ENCODE measurements around the gene CD63. TPM values are rescaled to one million over a fixed set of nuclear protein-coding genes. Genes with fewer than 3 reads are reported as not detected.

Gene CD63
- total and polyA plus RNA-seq, 9 of the 15 experiments (the other 6 are each of a cell fraction or from before 2014, with no cell fraction given) = 313 to 735 (median 433) TPM

DNA sequence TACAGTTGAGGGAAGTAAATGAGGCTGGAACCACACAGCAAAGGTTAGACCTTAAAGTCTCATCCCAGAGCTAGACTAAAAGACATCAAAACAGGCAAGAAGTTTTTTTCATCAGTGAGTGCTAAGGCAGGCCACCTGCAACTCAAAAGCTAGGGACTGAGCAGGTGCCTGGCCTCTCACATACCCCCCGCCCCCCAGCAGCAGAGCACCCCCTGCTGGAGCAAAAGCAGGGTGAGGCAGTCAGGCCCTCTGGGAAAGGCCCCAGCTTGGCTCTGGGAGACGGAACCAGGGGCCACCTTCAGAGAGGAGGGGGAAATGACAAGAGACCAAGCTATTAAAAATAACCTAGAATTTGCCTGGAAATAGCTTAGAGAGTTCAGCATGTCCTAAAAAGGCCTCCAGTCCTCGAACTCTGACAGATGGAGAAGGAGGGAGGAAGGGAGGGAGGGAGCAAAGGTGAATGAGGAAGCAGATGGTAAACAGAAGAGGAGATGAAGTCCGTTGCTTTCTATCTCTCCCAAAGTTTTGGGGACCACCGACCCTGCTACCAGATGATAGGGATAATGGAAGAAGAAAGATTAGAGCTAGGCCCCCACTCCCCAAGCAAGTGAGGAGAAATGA is 22.9 kb downstream of the CD63 start (continued):
- TF ChIP-seq, protein P1, sequence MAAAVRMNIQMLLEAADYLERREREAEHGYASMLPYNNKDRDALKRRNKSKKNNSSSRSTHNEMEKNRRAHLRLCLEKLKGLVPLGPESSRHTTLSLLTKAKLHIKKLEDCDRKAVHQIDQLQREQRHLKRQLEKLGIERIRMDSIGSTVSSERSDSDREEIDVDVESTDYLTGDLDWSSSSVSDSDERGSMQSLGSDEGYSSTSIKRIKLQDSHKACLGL (CRISPR knock-in tag; IDR thresholded peaks at IDR 0.05; ENCODE audit: borderline replicate concordance, poor library complexity, severe bottlenecking) = no peak
- TF ChIP-seq NFATC3 (IDR thresholded peaks at IDR 0.05) = no peak
- no peak for TF ChIP-seq YBX1 (IDR thresholded peaks at IDR 0.05)
- no peak for TF ChIP-seq ZNF583 (CRISPR knock-in tag; IDR thresholded peaks at IDR 0.05)
- no peak for TF ChIP-seq RFX7 (CRISPR knock-in tag; IDR thresholded peaks at IDR 0.05)
- TF ChIP-seq GTF2F1 (IDR thresholded peaks at IDR 0.05; ENCODE audit: low read depth, low read length) = no peak
- no peak for TF ChIP-seq MEIS2 (IDR thresholded peaks at IDR 0.05; ENCODE audit: partially characterized antibody)
- TF ChIP-seq ATF7 (IDR thresholded peaks at IDR 0.05) = no peak
- TF ChIP-seq ELF1 (tag; IDR thresholded peaks at IDR 0.05) = no peak
- TF ChIP-seq, protein P2, sequence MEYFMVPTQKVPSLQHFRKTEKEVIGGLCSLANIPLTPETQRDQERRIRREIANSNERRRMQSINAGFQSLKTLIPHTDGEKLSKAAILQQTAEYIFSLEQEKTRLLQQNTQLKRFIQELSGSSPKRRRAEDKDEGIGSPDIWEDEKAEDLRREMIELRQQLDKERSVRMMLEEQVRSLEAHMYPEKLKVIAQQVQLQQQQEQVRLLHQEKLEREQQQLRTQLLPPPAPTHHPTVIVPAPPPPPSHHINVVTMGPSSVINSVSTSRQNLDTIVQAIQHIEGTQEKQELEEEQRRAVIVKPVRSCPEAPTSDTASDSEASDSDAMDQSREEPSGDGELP (CRISPR knock-in tag; IDR thresholded peaks at IDR 0.05; ENCODE audit: borderline replicate concordance) = peak; percentile 40; the same call in 1 of the 2 replicates
- TF ChIP-seq, protein P3, sequence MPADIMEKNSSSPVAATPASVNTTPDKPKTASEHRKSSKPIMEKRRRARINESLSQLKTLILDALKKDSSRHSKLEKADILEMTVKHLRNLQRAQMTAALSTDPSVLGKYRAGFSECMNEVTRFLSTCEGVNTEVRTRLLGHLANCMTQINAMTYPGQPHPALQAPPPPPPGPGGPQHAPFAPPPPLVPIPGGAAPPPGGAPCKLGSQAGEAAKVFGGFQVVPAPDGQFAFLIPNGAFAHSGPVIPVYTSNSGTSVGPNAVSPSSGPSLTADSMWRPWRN (IDR thresholded peaks at IDR 0.05; ENCODE audit: low read depth) = no peak
- no peak for TF ChIP-seq HCFC1 (IDR thresholded peaks at IDR 0.05; ENCODE audit: low read depth, low read length)
- TF ChIP-seq, protein P4, sequence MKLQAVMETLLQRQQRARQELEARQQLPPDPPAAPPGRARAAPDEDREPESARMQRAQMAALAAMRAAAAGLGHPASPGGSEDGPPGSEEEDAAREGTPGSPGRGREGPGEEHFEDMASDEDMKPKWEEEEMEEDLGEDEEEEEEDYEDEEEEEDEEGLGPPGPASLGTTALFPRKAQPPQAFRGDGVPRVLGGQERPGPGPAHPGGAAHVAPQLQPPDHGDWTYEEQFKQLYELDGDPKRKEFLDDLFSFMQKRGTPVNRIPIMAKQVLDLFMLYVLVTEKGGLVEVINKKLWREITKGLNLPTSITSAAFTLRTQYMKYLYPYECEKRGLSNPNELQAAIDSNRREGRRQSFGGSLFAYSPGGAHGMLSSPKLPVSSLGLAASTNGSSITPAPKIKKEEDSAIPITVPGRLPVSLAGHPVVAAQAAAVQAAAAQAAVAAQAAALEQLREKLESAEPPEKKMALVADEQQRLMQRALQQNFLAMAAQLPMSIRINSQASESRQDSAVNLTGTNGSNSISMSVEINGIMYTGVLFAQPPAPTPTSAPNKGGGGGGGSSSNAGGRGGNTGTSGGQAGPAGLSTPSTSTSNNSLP (IDR thresholded peaks at IDR 0.05; ENCODE audit: borderline replicate concordance, low read depth, low read length) = no peak
- TF ChIP-seq PML (IDR thresholded peaks at IDR 0.05; ENCODE audit: low read length) = no peak
- 0 out of 2 replicates have a peak, but pooled peaks have one; percentile 8 for TF ChIP-seq SMC3 (conservative IDR thresholded peaks at IDR 0.05; ENCODE audit: insufficient read depth, low read depth, low read length)
- no peak for TF ChIP-seq PHF20 (IDR thresholded peaks at IDR 0.05; ENCODE audit: partially characterized antibody)
- 0 out of 2 replicates have a peak, but pooled peaks have one; percentile 3 for TF ChIP-seq JUND (IDR thresholded peaks at IDR 0.05; ENCODE audit: borderline replicate concordance, low read depth, low read length)
- no peak for TF ChIP-seq JUND (tag; IDR thresholded peaks at IDR 0.05; ENCODE audit: borderline replicate concordance, low read depth, low read length)
- TF ChIP-seq, protein P5, sequence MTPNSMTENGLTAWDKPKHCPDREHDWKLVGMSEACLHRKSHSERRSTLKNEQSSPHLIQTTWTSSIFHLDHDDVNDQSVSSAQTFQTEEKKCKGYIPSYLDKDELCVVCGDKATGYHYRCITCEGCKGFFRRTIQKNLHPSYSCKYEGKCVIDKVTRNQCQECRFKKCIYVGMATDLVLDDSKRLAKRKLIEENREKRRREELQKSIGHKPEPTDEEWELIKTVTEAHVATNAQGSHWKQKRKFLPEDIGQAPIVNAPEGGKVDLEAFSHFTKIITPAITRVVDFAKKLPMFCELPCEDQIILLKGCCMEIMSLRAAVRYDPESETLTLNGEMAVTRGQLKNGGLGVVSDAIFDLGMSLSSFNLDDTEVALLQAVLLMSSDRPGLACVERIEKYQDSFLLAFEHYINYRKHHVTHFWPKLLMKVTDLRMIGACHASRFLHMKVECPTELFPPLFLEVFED (CRISPR knock-in tag; conservative IDR thresholded peaks at IDR 0.05) = no peak
- TF ChIP-seq, protein P6, sequence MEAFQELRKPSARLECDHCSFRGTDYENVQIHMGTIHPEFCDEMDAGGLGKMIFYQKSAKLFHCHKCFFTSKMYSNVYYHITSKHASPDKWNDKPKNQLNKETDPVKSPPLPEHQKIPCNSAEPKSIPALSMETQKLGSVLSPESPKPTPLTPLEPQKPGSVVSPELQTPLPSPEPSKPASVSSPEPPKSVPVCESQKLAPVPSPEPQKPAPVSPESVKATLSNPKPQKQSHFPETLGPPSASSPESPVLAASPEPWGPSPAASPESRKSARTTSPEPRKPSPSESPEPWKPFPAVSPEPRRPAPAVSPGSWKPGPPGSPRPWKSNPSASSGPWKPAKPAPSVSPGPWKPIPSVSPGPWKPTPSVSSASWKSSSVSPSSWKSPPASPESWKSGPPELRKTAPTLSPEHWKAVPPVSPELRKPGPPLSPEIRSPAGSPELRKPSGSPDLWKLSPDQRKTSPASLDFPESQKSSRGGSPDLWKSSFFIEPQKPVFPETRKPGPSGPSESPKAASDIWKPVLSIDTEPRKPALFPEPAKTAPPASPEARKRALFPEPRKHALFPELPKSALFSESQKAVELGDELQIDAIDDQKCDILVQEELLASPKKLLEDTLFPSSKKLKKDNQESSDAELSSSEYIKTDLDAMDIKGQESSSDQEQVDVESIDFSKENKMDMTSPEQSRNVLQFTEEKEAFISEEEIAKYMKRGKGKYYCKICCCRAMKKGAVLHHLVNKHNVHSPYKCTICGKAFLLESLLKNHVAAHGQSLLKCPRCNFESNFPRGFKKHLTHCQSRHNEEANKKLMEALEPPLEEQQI (IDR thresholded peaks at IDR 0.05) = no peak
- TF ChIP-seq HDGF (IDR thresholded peaks at IDR 0.05) = no peak
- no peak for TF ChIP-seq PRPF4 (IDR thresholded peaks at IDR 0.05; ENCODE audit: insufficient read depth, low read depth, low read length, poor library complexity, severe bottlenecking)

Measured in K562 (cell line).